GM19467 (cell line): ENCODE results near the gene ANKS4B.
"Not testable (repeated sequence)": the region's sequence is repeated elsewhere in the genome, so short reads cannot be mapped to it uniquely, and the experiment has no call there.

Experiments
- ATAC-seq: cut with Tn5 transposase; IDR thresholded peaks from one replicate; pipeline ENCODE4 v1.9.1; 2021; ENCODE audit warnings: mild to moderate bottlenecking, moderate library complexity; ENCODE audit not compliant: unreplicated experiment

ANKS4B gene, protein sequence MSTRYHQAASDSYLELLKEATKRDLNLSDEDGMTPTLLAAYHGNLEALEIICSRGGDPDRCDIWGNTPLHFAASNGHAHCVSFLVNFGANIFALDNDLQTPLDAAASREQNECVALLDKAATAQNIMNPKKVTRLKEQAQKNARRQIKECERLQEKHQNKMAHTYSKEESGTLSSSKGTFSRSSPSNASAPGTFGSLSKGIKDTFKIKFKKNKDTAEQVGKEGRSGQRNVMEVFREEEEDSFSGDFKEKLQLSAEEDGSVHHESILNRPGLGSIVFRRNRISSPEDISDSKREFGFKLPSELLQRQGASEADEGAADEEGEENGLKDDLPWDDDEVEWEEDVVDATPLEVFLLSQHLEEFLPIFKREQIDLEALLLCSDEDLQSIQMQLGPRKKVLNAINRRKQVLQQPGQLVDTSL

DNA sequence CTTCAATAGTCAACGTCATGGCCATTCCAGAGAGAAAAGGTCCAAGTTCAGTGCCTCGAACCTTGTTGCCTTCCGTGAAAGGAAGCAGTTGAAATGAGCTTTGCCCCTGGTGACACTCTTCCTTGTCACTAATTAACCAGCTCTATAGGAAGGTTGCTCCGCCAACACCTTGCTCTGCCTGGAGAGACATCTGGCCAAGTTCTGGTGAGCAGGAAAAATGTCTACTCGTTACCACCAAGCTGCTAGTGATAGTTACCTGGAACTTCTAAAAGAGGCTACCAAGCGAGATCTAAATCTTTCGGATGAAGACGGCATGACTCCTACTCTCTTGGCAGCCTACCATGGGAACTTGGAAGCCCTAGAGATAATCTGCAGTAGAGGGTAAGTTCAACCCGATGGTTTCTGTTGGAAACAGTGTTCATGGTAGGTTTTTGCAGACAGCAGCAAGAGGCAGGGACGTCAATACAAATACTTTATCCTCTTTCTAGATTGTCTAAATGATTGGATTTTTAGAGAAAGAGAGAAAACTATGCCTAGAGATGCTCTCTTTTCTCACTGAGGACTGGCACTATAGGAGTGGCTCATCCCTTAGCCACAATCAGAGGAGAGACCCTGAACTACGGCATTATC, at the start of gene ANKS4B:
Gene ANKS4B (plus strand): TSS at position 179 of the 630 bp plus-strand sequence. CDS start 39 bp downstream, at position 218.
- no peak for ATAC-seq

DNA sequence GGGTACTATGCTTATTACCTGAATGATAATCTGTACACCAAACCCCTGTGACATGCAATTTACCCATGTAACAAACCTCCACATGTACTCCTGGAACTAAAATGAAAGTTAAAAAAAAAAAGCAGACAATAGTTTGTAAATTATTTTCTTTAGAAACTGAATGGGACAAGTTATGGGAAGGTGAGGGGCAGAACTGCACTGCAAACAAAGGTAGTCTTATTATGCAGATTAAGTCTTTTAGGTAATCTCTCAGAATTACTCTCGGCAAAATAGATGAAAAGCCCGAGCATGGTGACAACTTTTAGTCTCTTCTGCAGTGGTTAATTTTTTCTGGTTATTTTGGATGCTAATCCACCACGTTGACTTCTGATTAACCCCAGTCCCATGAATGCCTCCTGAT, 49.5 kb upstream of the ANKS4B start:
- no peak for ATAC-seq

DNA sequence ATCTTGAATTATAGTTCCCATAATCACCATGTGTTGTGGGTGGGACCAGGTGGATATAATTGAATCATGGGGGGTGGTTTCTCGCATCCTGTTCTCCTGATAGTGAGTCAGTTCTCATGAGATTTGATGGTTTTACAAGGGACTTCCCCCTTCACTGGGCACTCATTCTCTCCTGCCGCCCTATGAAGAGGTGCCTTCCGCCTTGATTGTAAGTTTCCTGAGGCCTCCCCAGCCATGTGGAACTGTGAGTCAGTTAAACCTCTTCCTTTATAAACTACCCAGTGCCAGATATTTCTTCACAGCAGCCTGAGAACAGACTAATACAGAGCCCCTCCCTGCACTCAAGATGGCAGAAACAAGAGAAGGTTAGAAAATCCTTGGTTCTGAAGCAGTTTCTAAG, 48.7 kb upstream of the ANKS4B start:
- ATAC-seq: no peak

DNA sequence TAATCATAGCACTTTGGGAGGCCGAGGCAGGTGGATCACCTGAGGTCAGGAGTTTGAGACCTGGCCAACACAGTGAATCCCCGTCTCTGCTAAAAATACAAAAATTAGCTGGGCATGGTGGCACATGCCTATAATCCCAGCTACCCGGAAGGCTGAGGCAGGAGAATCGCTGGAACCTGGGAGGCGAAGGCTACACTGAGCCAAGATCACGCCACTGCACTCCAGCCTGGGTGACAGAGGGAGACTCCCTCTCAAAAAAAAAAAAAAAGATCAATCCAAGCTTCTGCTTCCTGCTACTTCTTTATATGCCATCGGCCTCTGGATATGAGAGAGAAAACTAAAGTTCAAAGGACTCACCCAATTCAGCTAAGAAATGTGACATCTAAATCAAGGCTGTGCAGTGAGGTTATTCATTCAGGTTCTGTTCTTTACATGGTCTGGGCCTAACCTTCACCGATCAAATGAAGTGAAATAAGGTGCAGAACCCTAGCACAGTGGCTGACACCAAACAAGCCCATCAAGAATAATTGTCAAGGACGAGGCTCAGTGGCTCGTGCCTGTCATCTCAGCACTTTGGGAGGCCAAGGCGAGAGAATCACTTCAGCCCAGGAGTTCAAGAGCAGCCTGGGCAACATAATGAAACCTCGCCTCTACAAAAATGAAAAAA, 47.7 kb upstream of the ANKS4B start:
- no peak for ATAC-seq

DNA sequence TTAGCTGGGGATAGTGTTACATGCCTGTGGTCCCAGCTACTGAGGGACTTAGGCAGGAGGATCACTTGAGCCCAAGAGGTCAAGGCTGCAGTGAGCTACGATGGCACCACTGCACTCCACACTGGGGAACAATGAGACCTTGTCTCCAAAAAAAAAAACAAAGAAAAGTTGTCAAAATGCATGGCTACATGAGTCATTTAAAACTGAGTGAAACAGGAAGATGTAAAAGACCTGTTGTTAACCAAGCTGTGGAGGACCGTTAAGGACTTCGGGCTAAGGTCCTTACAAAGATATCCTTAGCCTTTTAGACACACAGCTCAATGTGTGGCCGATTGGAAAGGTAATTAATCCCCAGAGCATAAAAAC, 47.2 kb upstream of the ANKS4B start:
- ATAC-seq: no peak

DNA sequence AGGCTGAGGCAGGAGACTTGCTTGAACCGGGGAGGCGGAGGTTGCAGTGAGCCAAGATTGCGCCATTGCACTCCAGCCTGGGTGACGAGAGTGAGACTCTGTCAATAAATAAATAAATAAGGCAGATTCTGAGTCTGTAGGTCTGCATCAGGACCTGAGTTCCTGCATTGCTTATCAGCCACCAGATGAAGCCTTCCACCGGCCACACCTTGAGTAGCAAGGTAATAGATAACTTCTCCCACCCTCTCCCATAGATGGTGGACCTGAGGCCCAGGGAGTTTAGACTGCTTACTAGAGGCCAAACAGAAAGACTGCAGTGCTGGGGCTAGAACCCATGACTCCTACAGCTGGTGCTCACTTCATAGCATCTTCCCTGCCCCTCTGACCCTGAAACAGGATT, 44.2 kb upstream of the ANKS4B start:
- no peak for ATAC-seq

DNA sequence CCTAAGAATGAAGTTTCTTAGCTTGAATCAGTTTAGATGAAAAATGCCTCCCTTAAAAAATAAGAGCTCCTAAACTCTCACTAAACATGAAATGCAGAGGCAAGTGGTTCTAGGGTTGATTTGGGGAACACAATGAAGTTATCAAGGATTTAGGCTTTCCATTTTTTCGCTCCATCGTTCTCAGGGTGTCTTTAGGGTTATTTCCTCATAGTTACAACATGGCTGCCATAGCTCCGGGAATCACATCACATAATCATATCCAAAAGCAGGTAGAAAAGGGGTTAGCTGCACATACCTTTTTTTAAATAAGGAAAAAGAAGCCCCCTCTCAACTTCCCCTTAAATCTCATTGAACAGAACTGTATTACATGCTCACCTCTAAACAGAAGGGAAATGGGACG, 43.5 kb upstream of the ANKS4B start:
- ATAC-seq: no peak

DNA sequence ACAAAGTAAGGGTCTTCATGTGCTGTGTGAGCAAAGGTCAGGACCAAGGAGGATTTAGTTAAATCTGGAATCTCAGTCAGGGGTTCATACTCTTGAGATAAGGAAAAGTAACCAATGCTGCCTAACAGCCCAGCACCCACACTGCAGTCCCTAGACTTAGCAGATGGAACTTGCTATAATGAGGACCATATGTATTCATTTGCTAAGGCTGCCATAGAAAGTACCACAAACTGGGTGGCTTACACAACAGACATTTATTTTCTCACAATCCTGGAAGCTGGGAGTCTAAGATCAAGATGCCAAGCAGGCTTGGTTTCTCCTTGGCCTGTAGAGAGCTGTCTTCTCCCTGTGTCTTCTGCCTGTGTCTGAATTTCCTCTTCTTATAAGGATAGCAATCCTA, 42.9 kb upstream of the ANKS4B start:
- ATAC-seq: no peak

DNA sequence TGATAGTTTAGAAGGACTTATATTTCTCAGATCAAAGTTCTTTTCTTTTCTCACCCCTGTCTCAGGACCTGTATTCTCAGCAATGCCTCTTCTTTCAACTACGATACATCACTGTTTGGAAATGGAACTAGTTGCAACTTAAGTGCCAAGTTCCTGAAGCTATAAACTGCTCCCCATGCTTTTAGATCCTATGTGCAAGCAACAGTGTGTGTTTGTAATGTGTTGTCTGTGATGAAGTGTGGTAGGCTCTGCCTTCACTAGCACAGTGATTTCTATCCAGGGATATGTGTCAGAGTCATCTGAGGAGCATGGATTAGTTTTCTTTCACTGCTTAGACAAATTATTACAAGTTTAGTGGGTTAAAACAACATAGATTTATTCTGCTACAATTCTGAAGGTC, 40.5 kb upstream of the ANKS4B start:
- no peak for ATAC-seq

DNA sequence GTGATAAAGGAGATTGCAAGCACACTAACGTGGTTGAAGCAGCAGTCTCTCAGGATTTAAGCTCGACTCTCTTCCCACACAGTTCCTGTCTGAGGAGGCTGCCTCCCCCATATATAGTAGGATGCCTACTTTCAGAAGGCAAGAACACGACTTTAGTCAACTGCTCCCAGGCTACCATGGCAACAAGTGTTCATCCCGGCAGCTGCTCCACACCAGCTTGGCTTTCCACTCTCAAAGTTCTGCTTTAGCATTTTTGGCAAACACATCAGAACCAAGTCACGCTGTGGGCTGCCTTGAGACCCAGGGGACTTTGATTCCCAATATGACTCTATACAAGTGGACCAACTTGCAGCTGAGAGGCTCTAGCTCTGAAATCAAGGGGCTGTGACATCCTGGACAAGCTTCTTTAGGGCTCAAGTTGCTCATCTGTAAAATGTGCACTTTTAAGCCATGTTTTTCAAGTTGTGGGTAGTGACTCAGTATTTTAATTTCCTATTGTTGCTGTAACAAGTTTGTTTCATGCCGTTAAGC, 38.7 kb upstream of the ANKS4B start:
- no peak for ATAC-seq

DNA sequence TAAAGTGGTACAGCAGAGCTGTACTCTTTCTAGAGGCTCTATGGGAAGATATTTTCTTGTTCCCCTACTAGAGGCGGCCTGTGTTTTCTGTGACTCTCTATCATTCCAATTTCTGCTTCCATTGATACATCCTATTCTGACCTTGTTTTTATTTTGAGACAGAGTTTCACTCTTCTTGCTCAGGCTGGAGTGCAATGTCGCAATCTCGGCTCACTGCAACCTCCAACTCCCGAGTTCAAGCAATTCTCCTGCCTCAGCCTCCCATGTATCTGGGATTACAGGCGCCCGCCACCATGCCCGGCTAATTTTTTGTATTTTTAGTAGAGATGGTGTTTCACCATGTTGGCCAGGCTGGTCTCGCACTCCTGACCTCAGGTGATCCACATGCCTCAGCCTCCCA, 38.2 kb upstream of the ANKS4B start:
- not testable (repeated sequence) for ATAC-seq

DNA sequence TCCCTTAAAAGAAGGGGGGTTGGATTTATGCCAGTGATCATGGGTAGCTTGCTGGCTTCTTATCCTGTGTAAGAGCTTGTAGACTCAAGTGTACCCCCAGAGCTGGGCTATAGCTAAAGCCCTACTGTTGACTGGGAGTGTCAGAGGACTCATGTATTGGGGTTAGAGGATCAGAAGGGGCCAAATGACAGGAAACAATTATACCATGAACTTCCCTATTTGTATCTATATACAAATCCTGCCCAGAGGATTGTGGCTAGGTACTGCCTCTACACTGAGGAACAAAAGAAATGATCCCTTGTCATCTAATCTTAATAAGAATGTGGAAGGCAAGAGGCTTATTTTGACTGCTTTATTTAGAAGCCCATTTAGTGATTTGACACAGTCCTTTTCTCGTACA, 36.4 kb upstream of the ANKS4B start:
- ATAC-seq: no peak

DNA sequence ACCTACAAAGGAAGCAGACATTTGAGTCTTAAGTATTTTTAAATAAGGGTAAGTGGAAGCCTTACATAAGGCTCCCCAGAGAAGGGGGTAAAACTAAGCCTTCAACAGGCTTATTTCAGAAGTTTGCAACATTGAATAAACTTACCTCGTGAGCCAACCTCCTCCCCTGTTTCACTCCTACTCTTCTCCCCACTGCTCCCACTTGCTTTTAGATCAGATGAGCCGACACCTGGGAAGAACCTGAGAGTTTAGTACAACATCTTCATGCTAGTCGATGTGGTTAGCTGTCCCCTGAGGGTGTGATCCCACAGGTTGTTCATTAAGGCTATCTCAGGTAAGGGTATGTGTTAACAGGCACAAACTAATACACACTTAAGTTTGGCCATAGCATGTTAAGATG, 35.9 kb upstream of the ANKS4B start:
- no peak for ATAC-seq

DNA sequence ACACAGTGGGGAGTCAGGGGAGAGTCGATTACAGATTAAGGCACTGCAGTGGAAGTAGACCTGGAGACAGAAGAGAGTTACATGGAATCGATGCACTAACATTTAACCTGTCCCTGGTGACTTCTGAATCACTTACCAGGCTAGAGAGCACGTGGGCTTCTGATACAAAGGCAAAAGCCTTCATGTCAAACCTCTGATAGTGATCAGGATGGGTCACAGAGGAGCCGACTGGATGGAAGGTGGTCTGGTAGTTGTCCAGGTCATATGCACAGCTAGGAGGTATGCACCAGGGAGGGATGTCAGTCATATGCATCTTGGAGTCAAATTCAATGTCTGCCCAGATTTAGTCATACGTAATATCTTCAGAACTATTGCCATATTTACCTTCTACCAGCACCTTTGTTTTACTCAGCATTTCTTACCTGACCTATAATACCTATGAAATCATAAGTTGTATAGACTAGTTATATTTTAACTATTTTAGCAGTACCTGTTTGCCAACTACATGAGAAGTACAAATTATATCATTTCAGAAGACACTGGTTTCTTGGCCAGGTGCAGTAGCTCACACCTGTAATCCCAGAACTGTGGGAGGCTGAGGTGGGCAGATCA, 33.8 kb upstream of the ANKS4B start:
- no peak for ATAC-seq

DNA sequence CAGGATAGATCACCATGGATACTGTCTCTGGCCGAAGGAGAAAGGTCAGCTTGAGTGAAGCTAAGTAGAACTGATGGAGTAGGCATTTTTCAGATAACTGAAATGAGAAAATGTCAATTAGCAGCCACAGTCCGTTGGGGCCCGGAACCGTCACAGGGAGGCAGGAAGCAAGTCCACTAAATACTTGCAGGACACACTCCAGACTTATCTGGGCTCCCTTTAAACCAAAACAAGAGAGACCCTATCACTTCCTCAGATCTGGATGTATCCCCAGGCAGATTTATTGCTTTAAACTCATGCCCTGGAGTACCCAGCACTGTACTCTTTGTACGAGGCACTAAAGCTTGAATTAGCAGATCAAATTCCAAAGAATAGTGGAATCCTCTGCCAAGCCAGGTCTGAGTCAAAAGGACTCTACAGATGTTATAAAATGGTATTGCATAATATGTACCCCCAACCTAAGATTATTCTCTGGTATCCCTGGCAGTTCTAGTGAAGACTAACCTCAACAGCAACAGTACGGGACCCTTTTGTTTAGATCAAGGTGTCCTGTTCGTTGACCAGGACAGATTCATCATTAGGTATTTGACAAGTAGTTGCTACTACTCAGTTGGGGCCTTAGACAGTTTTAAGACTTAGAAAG, 30.2 kb upstream of the ANKS4B start:
- ATAC-seq: no peak

DNA sequence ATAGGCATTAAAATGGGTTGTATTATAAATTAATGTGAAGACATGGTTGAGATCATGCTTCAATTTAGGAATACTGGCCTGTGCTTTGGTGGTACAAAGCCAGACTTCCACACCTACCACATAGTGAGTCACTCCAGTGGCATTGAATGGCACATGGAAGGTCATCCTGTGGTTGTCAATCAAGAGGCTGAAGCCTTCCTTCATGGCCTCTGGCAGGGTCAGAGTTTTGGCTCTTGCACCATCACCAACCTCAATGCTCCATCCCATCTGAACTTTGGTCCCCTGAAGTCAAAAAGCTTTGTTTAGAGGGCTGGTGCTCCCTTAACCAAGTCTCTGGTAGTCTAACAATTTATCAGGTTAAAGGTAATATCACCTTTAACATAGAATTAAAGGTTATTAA, 28.2 kb upstream of the ANKS4B start:
- ATAC-seq: no peak

DNA sequence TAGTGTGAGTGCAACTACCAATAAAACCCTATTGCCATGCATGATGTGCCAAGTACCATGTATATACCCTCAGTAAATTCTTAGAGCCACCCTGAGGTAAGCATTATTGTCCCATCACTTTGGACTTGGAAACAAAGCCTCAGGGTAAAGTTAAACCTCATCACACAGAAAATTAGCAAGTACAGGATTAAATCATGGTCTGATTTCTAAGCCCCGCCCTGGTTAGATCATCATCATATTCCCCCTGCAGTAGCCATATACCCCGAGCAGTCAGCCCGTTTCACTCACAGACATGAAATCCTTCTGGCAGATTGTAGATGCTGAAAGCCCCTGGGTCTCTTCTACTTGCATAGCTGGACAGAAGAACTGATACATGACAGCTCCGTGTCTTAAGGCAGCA, 26.9 kb upstream of the ANKS4B start:
- no peak for ATAC-seq

DNA sequence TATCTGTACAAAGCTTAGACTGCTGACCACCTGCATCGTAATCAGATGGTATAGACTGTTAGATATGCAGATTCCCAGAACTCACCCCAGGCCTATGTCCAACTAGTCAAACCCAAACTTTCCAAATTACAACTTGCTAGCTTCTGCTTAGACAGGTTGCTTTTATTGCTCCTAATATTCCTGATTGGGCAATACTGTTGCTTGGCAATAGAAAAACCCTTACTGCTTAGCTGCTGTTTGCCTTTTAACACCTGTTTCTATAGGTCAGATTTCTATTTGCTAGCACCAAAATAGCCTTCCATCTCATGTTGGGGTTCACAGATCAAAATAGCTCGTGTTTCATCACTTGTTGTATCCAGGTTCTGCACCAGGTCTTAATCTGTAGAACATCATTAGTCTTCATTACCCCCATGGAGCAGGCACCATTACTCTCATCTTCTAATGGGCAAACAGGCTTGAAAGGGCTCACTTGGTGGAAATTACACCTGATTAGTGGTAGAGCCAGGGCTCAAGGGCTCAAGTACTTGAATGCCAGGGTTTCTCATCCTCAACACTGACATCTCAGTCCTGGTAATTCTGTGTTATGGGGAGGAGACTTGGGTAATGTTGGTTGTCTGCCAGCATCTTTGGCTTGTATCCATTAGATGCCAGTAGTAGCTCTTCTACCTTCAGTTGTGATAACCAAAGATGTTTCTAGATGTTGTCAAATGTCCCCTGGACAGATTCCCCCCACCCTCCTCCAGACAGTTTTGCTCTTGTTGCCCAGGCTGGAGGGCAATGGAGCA, 24.9 kb upstream of the ANKS4B start:
- no peak for ATAC-seq

DNA sequence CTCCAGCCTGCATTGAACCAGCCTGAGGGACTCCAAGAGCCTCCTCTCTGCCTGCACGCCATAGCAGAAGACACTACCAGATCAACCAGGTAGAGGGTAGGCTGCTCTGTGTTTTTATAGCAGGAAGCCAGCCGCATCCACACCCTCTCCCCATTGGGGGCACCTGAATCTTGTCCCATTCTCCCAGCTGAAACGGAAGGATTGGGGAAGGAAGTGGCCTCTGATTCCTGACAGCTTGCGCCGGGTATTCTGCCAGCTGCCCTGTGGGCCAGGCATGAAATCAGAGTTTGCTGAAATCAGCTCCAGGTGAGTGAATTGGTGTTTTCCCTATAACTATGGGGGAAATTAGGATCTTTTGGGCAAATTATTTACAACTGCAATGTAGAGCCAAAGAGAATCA, 22.0 kb upstream of the ANKS4B start, which contains the start of gene ZP2:
Gene ZP2 (minus strand): TSS at position 89 of the 400 bp plus-strand sequence. CDS start 27 bp downstream, at position 62.
- ATAC-seq: no peak

DNA sequence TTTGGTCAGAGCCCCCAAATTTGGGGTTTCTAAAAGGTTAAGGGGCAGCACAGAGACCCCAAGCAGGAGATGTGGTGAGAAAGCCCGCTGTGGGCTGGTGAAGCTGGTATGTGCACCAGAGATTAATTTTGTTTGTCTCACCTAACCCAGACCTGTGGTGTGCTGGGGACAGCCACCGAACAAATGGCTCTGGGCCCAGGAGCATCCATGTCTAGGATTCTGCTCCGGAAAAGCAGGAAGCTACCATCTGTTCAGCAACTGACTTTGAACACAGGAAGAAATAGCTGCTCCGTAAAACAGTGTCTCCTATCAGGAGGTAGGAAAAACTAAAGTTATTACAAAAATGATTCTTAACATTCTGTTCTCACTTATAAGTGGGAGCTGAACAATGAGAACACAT, 19.4 kb upstream of the ANKS4B start:
- no peak for ATAC-seq
